ENCODE data around the gene USH2A.

- TF ChIP-seq POLR2A (IDR thresholded peaks at IDR 0.05; ENCODE audit: low read depth, low read length) (no peak), POLR2AphosphoS5 (IDR thresholded peaks at IDR 0.05; ENCODE audit: low read depth, low read length) (no peak), TAF1 (IDR thresholded peaks at IDR 0.05; ENCODE audit: borderline replicate concordance, low read depth, low read length) (no peak)
These were observed 245.0 kb downstream of the USH2A start for GRCh38 chr1:216178281-216178680.
